H1 (cell line): Measurements from ENCODE around the gene ACTC1. TPM values are rescaled to one million over a fixed set of nuclear protein-coding genes. Genes with fewer than 3 reads are reported as not detected.

Experiments used
- BCL11A ChIP-seq, 2 experiments: IDR thresholded peaks; one replicate each; pipeline ENCODE4 v1.6.1; 2011; ENCODE audit warnings: low read depth in 2 of 2, low read length in 2 of 2, mild to moderate bottlenecking in 2 of 2
- CHD1 ChIP-seq: IDR thresholded peaks from 2 replicates; pipeline ENCODE4 v1.6.1; 2012; ENCODE audit warnings: low read depth, low read length, improper control_type of control experiment
- EGR1 ChIP-seq: IDR thresholded peaks from 2 replicates; pipeline ENCODE4 v1.6.1; 2011; ENCODE audit warnings: low read depth, low read length, borderline replicate concordance
- JUN ChIP-seq: IDR thresholded peaks from 2 replicates; pipeline ENCODE4 v1.6.1; 2011; ENCODE audit warnings: low read depth, mild to moderate bottlenecking, improper control_type of control experiment, low read length
- KDM5A ChIP-seq: fragments of 200-600 bp; IDR thresholded peaks from 2 replicates; pipeline ENCODE4 v1.7.1; 2012; ENCODE audit warnings: mild to moderate bottlenecking, low read length, inconsistent platforms, mixed read lengths
- TCF12 ChIP-seq: IDR thresholded peaks from 2 replicates; pipeline ENCODE4 v1.6.1; 2011; ENCODE audit warnings: low read depth, mild to moderate bottlenecking, low read length
- polyA plus RNA-seq, 7 experiments: library from polyadenylated mRNA; depleted of rRNA in 3 of 7; stranded (reverse) in 5 of 7; unstranded in 2 of 7; fragments of >200 nt in 5 of 7; fragments of 200-250 nt in 2 of 7; gene quantifications; 1 replicate in 5 of 7; 2 replicates in 1 of 7; 4 replicates in 1 of 7; pipeline versions ENCODE4 v1.2.1 to v1.2.3, GENCODE V29; 2011 to 2013; ENCODE audit warnings: missing spikeins in 2 of 7, mixed read lengths in 2 of 7
- total RNA-seq: library from RNA; stranded (reverse); fragmentation: NEBNext Ultra II Directional; extraction: Animal tissue kit (Norgen Biotek cat#: 25700); gene quantifications from 2 replicates; pipeline ENCODE4 v1.2.1, GENCODE V29; 2021
- TF ChIP-seq, protein P1 (sequence below): IDR thresholded peaks from 2 replicates; pipeline ENCODE4 v1.6.1; 2012; ENCODE audit warnings: inconsistent platforms

ACTC1 gene
- total and polyA plus RNA-seq, 2 of the 8 experiments (the other 6 are each of a cell fraction or from before 2014, with no cell fraction given): 37.6 to 90.0 TPM

DNA sequence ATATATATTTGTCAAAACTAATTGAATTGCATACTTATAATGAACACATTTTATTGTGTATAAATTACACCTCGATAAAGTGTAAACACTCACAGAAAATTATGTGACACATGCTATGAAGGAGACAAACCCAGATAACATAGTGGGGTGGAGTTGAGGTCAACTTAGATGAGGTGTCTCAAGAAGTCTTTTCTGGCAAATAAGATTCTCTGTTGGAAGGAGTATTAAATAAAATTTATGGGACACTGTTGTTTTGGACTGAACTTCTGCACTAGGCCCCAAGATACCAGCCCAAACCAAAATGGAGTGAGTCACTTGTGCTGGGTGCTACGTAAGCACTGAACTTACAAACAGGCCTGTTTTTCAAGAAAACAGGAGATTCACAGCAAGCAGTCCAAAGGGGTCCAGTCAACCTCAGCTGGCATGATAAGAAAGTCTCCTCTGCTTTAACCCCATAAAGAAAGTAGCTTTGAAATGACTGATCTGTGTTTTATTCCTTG, 18.7 kb downstream of the ACTC1 start (continued):
- TF ChIP-seq KDM5A (no peak), TCF12 (no peak), BCL11A (IDR thresholded peaks at IDR 0.05; ENCODE audit: low read depth in 2 of 2, low read length in 2 of 2) (no peak), EGR1 (no peak), CHD1 (no peak), JUN (no peak)
- TF ChIP-seq, protein P1, sequence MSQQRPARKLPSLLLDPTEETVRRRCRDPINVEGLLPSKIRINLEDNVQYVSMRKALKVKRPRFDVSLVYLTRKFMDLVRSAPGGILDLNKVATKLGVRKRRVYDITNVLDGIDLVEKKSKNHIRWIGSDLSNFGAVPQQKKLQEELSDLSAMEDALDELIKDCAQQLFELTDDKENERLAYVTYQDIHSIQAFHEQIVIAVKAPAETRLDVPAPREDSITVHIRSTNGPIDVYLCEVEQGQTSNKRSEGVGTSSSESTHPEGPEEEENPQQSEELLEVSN: no peak
